Natural killer cell (primary cell): Measurements from ENCODE around the gene TPM4. TPM values are rescaled to one million over a fixed set of nuclear protein-coding genes. Genes with fewer than 3 reads are reported as not detected.
"Not testable (repeated sequence)": the region's sequence is repeated elsewhere in the genome, so short reads cannot be mapped to it uniquely, and the experiment has no call there.

ENCODE experiments used
- ATAC-seq, 3 donors: fragments of 150-1000 bp in 2 of 3; fragments of 200-7000 bp in 1 of 3; cut with Tn5 transposase; 1 replicate in 1 of 3; 2 replicates in 2 of 3; pipeline ENCODE4 v1.10.0; 2021; ENCODE audit warnings: mild to moderate bottlenecking in 2 of 3, moderate library complexity in 2 of 3
- DNase-seq, 2 donors: peaks; one replicate each; pipeline versions ENCODE4 v3.0.0 to v3.0.0-alpha.2; 2013 to 2021; ENCODE audit warnings: mixed read lengths in 1 of 2
- H3K27ac ChIP-seq: one replicate; pipeline ENCODE4 v1.5.1; 2013; ENCODE audit warnings: mild to moderate bottlenecking, low read length
- H3K27me3 ChIP-seq: one replicate; pipeline ENCODE4 v1.6.1; 2013; ENCODE audit warnings: low read length; ENCODE audit not compliant: control insufficient read depth, insufficient read depth
- H3K36me3 ChIP-seq: one replicate; pipeline ENCODE4 v1.6.1; 2013; ENCODE audit warnings: low read length; ENCODE audit not compliant: control insufficient read depth, insufficient read depth
- H3K4me1 ChIP-seq: one replicate; pipeline ENCODE4 v1.6.1; 2013; ENCODE audit warnings: low read length; ENCODE audit not compliant: control insufficient read depth, insufficient read depth
- H3K4me3 ChIP-seq: one replicate; pipeline ENCODE4 v1.5.1; 2013; ENCODE audit warnings: low read length
- H3K9me3 ChIP-seq: one replicate; pipeline ENCODE4 v1.6.1; 2013; ENCODE audit warnings: low read length; ENCODE audit not compliant: control insufficient read depth, insufficient read depth
- H3K27ac Mint-ChIP-seq, 2 donors: one replicate each; pipeline ENCODE4 v1.8.0; 2022; ENCODE audit warnings: mild to moderate bottlenecking in 2 of 2, mixed read lengths in 2 of 2, moderate library complexity in 1 of 2
- H3K27me3 Mint-ChIP-seq, 2 donors: one replicate each; pipeline ENCODE4 v1.8.0; 2022; ENCODE audit warnings: low read depth in 2 of 2, mixed read lengths in 2 of 2
- H3K36me3 Mint-ChIP-seq: one replicate; pipeline ENCODE4 v1.8.0; 2022; ENCODE audit warnings: mixed read lengths
- H3K4me1 Mint-ChIP-seq, 2 donors: one replicate each; pipeline ENCODE4 v1.8.0; 2022; ENCODE audit warnings: mixed read lengths in 2 of 2
- H3K4me3 Mint-ChIP-seq: one replicate; pipeline ENCODE4 v1.8.0; 2022; ENCODE audit warnings: mild to moderate bottlenecking, moderate library complexity, mixed read lengths
- H3K9me3 Mint-ChIP-seq, 2 donors: one replicate each; pipeline ENCODE4 v1.8.0; 2022; ENCODE audit warnings: mixed read lengths in 2 of 2
- WGBS: methylation state at CpG from one replicate; pipeline ENCODE4 v1.1.7; 2013; ENCODE audit warnings: missing lambda C conversion rate; ENCODE audit not compliant: insufficient coverage; 5-methylcytosine and 5-hydroxymethylcytosine counted together
- intact Hi-C: fragments of 100-400 bp; cut with micrococcal nuclease; formaldehyde crosslinking; loops from one replicate; pipeline ENCODE4 v1.14.2; 2022
- total RNA-seq, 4 donors: library from RNA; stranded (reverse); fragments of 120-200 nt in 1 of 4; gene quantifications; one replicate each; pipeline versions ENCODE4 v1.2.3 to v1.2.4, GENCODE V29; 2013 to 2022
- TF ChIP-seq, protein P1 (sequence below): fragments of 200-600 bp; IDR thresholded peaks from one replicate; pipeline ENCODE4 v1.8.0; 2022; ENCODE audit warnings: antibody characterized with exemption

The TPM4 gene
- total RNA-seq, 3 donors from 2014 or later (not counting 1 experiment from before 2014, with no cell fraction given): 239 to 283 (median 266) TPM

GRCh38 chr19:16096280-16096855 is 20.1 kb downstream of the TPM4 start:
- Histone ChIP-seq H3K27me3 (no peaks in the 10 kb centered on the region), H3K36me3 (peaks cover 89% of the 10 kb centered on the region), H3K9me3 (no peaks in the 10 kb centered on the region), H3K27ac (no peak overlapping the region), H3K4me3 (no peak overlapping the region), H3K4me1 (peaks cover 5% of the 10 kb centered on the region)
- Mint-ChIP-seq H3K27me3 (no peaks in the 10 kb centered on the region), H3K36me3 (peaks cover 32% of the 10 kb centered on the region), H3K27ac (peak overlapping the region; percentile 27 to 73), H3K9me3 (no peaks in the 10 kb centered on the region), H3K4me3 (no peak overlapping the region), H3K4me1 (peaks cover 19 to 34% of the 10 kb centered on the region in 2 donors)
- intact Hi-C loops: no loop called here
- 94% methylated on average over 8 of the region's 10 CpGs for WGBS
- no peak for DNase-seq
- ATAC-seq: no peak
- TF ChIP-seq, protein P1, sequence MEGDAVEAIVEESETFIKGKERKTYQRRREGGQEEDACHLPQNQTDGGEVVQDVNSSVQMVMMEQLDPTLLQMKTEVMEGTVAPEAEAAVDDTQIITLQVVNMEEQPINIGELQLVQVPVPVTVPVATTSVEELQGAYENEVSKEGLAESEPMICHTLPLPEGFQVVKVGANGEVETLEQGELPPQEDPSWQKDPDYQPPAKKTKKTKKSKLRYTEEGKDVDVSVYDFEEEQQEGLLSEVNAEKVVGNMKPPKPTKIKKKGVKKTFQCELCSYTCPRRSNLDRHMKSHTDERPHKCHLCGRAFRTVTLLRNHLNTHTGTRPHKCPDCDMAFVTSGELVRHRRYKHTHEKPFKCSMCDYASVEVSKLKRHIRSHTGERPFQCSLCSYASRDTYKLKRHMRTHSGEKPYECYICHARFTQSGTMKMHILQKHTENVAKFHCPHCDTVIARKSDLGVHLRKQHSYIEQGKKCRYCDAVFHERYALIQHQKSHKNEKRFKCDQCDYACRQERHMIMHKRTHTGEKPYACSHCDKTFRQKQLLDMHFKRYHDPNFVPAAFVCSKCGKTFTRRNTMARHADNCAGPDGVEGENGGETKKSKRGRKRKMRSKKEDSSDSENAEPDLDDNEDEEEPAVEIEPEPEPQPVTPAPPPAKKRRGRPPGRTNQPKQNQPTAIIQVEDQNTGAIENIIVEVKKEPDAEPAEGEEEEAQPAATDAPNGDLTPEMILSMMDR: no peak

- intact Hi-C loops: no loop called here
- Mint-ChIP-seq H3K36me3 (peaks cover 31% of the 10 kb centered on the region), H3K27me3 (no peaks in the 10 kb centered on the region), H3K4me3 (no peak overlapping the region), H3K4me1 (peaks cover 19 to 22% of the 10 kb centered on the region in 2 donors), H3K9me3 (no peaks in the 10 kb centered on the region), H3K27ac (peak overlapping the region; percentile 27 to 73)
- TF ChIP-seq, protein P1: no peak
- Histone ChIP-seq H3K27ac (no peak overlapping the region), H3K4me1 (peaks cover 5% of the 10 kb centered on the region), H3K36me3 (peaks cover 90% of the 10 kb centered on the region), H3K4me3 (no peak overlapping the region), H3K27me3 (no peaks in the 10 kb centered on the region), H3K9me3 (no peaks in the 10 kb centered on the region)
- WGBS: 97% methylated on average over 6 of the region's 6 CpGs
- ATAC-seq (no peak), DNase-seq (no peak)
These were observed 22.1 kb downstream of the TPM4 start for GRCh38 chr19:16098416-16098768.

DNA sequence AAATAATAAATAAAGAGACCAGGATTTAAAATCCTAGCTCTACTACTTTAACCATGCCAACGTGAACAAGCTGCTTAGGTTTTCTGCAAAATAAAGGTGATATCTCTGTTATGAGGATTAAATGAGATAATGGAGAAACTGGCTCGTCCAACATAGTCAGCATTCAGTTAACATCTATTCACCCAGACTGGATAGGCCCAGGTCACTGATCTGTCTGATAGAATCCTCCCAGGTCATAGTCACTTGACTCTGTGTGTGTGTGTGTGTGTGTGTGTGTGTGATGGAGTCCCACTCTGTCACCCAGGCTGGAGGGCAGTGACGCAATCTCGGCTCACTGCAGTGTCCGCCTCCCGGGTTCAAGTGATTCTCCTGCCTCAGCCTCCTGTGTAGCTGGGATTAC is 22.5 kb downstream of the TPM4 start:
- 98% methylated on average over 4 of the region's 6 CpGs for WGBS
- no peak for DNase-seq
- H3K4me1 ChIP-seq: peaks cover 5% of the 10 kb centered on the region
- peaks cover 19 to 22% of the 10 kb centered on the region in 2 donors for H3K4me1 Mint-ChIP-seq
- no peak overlapping the region for H3K27ac ChIP-seq
- H3K9me3 ChIP-seq: no peaks in the 10 kb centered on the region
- H3K4me3 Mint-ChIP-seq: no peak overlapping the region
- no peaks in the 10 kb centered on the region for H3K27me3 Mint-ChIP-seq
- peaks cover 90% of the 10 kb centered on the region for H3K36me3 ChIP-seq
- peaks cover 31% of the 10 kb centered on the region for H3K36me3 Mint-ChIP-seq
- H3K27me3 ChIP-seq: no peaks in the 10 kb centered on the region
- TF ChIP-seq, protein P1: no peak
- peak overlapping the region in 1 of 2 donors; percentile 73 for H3K27ac Mint-ChIP-seq
- intact Hi-C loops: no loop called here
- H3K9me3 Mint-ChIP-seq: no peaks in the 10 kb centered on the region
- no peak for ATAC-seq
- no peak overlapping the region for H3K4me3 ChIP-seq

DNA sequence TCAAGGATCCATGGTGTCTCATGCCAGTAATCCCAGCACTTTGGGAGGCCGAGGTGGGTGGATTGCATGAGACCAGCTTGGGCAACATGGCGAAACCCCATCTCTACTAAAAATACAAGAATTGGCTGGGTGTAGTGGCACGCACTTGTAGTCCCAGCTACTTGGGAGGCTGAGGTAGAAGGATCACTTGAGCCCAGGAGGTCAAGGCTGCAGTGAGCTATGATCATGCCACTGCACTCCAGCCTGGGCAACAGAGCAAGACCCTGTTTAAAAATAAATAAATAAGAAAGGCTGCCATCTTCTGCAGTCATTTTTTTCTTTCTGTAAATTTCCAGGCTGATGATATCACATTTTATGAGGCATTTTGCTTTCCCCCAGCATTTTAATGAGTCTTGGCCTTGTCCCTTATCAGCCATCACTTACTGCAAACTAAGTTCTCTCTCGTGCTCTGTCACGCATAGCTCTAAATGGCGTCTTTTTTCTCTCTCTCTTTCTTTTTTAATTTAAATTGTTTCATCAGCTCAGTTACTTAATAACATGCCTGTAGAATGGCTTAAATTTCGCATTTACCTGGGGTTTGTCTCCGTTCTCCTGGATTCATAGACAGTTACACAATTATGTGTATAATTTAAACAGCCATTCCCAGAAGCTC is 23.1 kb downstream of the TPM4 start:
- intact Hi-C loops, H3K27me3 ChIP-seq, H3K27ac ChIP-seq, H3K27me3 Mint-ChIP-seq, H3K4me1 ChIP-seq, H3K9me3 ChIP-seq, H3K9me3 Mint-ChIP-seq, ATAC-seq, DNase-seq, H3K4me3 ChIP-seq, H3K4me3 Mint-ChIP-seq: not testable (repeated sequence)
- H3K4me1 Mint-ChIP-seq: peaks cover 19 to 22% of the 10 kb centered on the region in 2 donors
- 97% methylated on average over 7 of the region's 8 CpGs for WGBS
- H3K36me3 ChIP-seq: peaks cover 85% of the 10 kb centered on the region
- peaks cover 31% of the 10 kb centered on the region for H3K36me3 Mint-ChIP-seq
- peak overlapping the region in 1 of 2 donors; percentile 56 for H3K27ac Mint-ChIP-seq
